ENCODE results near the gene LILRB4. TPM values are rescaled to one million over a fixed set of nuclear protein-coding genes. Genes with fewer than 3 reads are reported as not detected.
A peak's percentile ranks its signal among the peaks of the same experiment; 100 is the strongest.
"Not testable (repeated sequence)": the region's sequence is repeated elsewhere in the genome, so short reads cannot be mapped to it uniquely, and the experiment has no call there.

Gene LILRB4
- total RNA-seq, 2 donors from 2014 or later, result 0.47 to 1.9 TPM

DNA sequence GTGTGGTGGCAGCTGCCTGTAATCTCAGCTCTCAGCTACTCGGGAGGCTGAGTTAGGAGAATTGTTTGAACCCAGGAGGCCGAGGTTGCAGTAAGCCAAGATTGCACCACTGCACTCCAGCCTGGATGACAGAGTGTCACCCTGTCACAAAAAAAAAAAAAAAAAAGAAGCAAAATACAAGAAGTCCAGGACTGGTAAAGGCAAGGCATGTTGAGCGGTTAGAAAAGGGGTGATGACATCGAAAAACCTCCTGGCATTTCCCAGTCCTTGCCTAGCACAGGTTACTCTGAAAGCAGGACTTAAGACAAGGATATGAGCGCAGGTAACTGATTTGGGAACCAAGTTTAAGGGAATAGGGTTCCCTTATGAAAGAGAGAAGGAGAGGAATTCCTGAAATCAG is 2.5 kb upstream of the LILRB4 start:
- Mint-ChIP-seq H3K36me3 (ENCODE audit: low read depth) (no peaks in the 10 kb centered on the region), H3K27ac (no peak overlapping the region), H3K4me1 (no peaks in the 10 kb centered on the region), H3K4me3 (no peak overlapping the region), H3K27me3 (peaks cover 54% of the 10 kb centered on the region)
- DNase-seq (no peak), ATAC-seq (no peak)
- H3K9me3 ChIP-seq (ENCODE audit: control insufficient read depth, low read length, poor library complexity, severe bottlenecking), result no peaks in the 10 kb centered on the region

DNA sequence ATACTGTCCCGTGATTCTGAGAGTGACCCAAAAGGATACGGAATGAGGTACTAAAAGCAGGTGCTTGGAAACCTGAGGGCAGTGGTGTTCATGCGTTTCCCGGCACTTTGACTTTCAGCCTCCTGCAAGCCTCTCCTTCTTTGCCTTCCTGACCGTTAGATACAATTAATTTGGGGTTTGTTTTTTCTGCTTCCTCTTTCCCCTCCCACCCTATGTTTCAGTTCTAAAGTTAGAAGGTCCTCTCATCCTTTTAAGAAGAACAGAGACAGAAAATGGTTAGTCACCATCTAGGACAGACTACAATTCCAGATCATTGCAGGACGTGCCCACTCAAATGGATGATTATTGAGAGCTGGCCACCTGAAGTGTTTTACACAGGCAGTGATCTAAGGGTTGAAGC is 1.8 kb upstream of the LILRB4 start:
- Mint-ChIP-seq H3K27ac (no peak overlapping the region), H3K4me3 (no peak overlapping the region), H3K4me1 (no peaks in the 10 kb centered on the region), H3K36me3 (ENCODE audit: low read depth) (no peaks in the 10 kb centered on the region), H3K27me3 (peaks cover 52% of the 10 kb centered on the region)
- DNase-seq (no peak), ATAC-seq (no peak)
- no peaks in the 10 kb centered on the region for H3K9me3 ChIP-seq (ENCODE audit: control insufficient read depth, low read length, poor library complexity, severe bottlenecking)

DNA sequence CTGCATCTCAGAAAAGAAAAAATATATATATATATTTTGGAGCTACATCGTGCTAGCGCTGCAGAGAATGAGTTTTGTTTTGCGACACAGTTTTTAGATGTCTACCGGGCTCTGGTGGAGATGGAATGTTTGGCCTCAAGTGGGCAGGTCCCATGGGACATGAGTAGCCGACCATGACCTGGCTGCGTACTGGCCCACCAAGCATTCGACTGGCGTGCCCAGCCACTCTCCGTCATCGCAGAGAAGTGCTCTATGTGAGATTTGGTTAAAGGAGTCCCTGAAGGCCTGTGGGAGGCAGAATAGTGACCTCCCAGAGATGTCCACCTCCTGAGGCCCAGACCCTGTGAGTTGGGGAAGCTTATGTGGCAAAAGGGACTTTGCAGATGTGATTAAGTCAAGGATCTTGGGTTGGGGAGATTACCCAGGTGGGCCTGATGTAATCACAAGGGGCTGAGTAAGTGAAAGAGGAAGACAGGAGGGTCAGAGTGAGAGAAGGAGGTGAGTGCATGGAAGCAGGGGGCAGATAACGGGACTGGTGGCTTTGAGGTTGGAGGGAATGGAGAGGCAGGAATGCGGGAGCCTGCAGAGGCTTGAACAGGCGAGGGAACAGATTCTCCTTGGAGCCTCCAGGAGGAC is 821 bp upstream of the LILRB4 start:
- H3K27ac Mint-ChIP-seq, result no peak overlapping the region
- no peaks in the 10 kb centered on the region for H3K9me3 ChIP-seq (ENCODE audit: control insufficient read depth, low read length, poor library complexity, severe bottlenecking)
- H3K4me3 Mint-ChIP-seq, result peak overlapping the region; percentile 2
- H3K27me3 Mint-ChIP-seq, result peaks cover 45% of the 10 kb centered on the region
- H3K36me3 Mint-ChIP-seq (ENCODE audit: low read depth), result no peaks in the 10 kb centered on the region
- H3K4me1 Mint-ChIP-seq, result no peaks in the 10 kb centered on the region
- DNase-seq (no peak), ATAC-seq (no peak)

DNA sequence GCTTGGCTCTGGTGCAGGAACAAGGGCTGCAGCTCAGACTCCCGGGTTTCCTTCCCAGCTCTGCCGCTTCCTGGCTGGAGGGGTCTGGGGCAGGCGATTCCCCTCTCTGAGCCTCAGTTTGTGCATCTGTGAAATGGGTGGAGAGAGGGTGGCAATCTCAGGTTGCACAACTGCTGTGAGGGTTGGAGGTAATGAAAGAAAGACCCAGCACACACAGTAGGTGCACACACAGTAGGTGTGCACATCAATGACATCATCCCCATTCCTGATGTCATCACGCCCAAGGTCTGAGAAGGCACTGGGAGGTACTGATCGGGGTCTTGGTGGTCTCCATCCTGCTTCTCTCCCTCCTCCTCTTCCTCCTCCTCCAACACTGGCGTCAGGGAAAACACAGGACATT is 2.7 kb downstream of the LILRB4 start:
- Mint-ChIP-seq H3K4me3 (no peak overlapping the region), H3K4me1 (no peaks in the 10 kb centered on the region), H3K27me3 (peaks cover 18% of the 10 kb centered on the region), H3K27ac (no peak overlapping the region), H3K36me3 (ENCODE audit: low read depth) (no peaks in the 10 kb centered on the region)
- no peaks in the 10 kb centered on the region for H3K9me3 ChIP-seq (ENCODE audit: control insufficient read depth, low read length, poor library complexity, severe bottlenecking)
- DNase-seq, result no peak
- ATAC-seq, result no peak

DNA sequence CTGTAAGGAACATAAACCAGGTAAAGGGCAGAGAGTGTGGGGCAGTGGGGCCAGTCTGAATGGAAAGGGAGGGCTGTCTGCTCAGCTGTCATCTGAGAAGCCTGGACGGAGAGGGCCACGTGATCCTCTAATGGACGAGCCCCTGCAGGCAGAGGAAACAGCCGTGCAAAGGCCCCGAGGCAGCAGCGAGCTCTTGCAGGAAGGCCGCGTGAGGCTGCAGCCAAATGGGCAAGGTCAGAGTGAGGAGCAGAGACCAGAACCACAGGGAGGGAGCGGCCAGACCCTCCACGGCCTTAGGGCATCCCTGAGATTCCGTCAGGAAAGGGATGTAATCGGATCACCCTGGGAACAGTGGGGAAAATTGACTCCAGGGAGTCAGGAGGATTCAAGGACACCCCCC is 4.4 kb downstream of the LILRB4 start:
- Mint-ChIP-seq H3K27ac (no peak overlapping the region), H3K27me3 (peaks cover 16% of the 10 kb centered on the region), H3K36me3 (ENCODE audit: low read depth) (no peaks in the 10 kb centered on the region), H3K4me1 (no peaks in the 10 kb centered on the region), H3K4me3 (no peak overlapping the region)
- DNase-seq (no peak), ATAC-seq (no peak)
- no peaks in the 10 kb centered on the region for H3K9me3 ChIP-seq (ENCODE audit: control insufficient read depth, low read length, poor library complexity, severe bottlenecking)

DNA sequence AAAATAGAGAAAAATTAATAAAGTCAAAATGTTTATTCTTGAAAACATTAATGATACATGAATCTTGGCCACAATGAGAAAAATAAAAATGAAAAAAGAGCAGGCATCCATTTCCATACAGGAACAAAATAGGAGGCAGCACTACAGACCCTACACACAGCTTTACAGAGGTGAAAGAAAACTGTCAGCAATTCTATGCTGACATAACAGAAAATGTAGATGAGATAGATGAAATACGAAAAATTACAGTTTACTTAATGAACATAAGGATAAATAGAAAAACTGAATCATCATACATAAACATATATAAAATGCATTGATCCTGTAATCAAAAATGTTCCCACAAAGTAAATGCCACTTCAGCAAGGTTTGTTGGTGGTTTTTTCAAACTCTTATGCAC is 5.6 kb downstream of the LILRB4 start:
- H3K36me3 Mint-ChIP-seq (ENCODE audit: low read depth), result no peaks in the 10 kb centered on the region
- ATAC-seq (no peak), DNase-seq (no peak)
- H3K27me3 Mint-ChIP-seq, result peaks cover 13% of the 10 kb centered on the region
- H3K9me3 ChIP-seq (ENCODE audit: control insufficient read depth, low read length, poor library complexity, severe bottlenecking), result no peaks in the 10 kb centered on the region
- no peaks in the 10 kb centered on the region for H3K4me1 Mint-ChIP-seq
- H3K4me3 Mint-ChIP-seq, result no peak overlapping the region
- H3K27ac Mint-ChIP-seq, result no peak overlapping the region

DNA sequence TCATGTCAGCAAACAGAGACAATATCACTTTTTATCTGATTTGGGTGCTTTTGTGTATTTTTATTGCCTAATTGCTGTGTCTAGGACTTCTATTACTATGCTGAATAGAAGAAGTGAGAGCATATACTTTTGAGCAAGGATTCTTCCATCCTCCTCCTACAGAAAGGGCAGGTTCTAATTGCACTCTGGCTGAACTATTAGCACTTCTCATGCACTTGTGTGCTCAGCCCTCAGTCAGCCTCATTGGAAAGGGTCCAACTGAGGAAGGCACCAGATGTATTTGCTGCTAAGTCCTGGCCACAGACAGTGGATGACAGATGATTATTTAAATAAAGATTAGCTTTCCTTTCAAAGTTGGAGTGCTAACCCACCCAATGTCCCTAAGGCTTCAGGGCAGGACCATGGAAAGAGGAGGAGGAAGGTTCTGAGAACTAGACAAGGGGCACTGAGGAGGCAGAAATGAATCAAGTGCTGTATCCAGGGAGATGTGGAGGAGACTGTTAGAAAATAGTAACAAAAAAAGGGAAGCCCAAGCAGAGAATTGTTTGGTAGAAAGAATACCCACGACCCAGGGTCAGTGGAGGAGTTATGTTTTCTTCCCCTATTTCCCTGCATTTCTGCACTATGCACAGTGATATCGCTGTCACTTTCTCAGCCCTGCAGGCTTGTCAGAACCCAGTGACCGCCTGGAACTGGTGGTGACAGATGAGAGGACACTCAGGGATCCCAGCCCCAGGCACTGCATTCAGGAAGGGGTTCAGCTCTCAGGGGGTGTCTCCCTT is 8.0 kb downstream of the LILRB4 start:
- ATAC-seq, result no peak
- H3K36me3 Mint-ChIP-seq (ENCODE audit: low read depth), result no peaks in the 10 kb centered on the region
- H3K4me3 Mint-ChIP-seq, result no peak overlapping the region
- peaks cover 10% of the 10 kb centered on the region for H3K27me3 Mint-ChIP-seq
- H3K4me1 Mint-ChIP-seq, result no peaks in the 10 kb centered on the region
- H3K27ac Mint-ChIP-seq, result no peak overlapping the region
- H3K9me3 ChIP-seq (ENCODE audit: control insufficient read depth, low read length, poor library complexity, severe bottlenecking), result no peaks in the 10 kb centered on the region
- DNase-seq, result no peak

DNA sequence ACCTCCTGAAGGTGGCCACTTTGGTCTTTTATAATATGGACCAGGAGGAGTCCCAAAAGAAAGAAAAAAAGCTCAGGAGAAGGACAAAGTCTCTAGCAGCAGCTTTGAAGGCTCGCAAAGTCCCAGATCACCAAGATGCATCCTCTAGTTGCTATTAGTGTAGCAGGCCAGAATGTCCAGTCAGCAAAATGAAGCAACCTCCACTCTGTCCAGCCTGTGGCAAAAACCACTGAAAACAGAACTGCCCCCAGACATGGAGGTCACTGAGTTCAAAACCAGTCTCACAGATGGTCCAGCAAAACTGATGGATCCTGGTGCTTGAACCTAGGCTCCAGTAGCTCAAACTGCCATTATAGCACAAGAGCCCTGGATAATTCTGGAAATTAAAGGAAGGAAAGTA is 10.4 kb downstream of the LILRB4 start:
- H3K27me3 Mint-ChIP-seq, result peaks cover 20% of the 10 kb centered on the region
- no peaks in the 10 kb centered on the region for H3K9me3 ChIP-seq (ENCODE audit: control insufficient read depth, low read length, poor library complexity, severe bottlenecking)
- ATAC-seq (no peak), DNase-seq (no peak)
- H3K4me1 Mint-ChIP-seq, result no peaks in the 10 kb centered on the region
- no peak overlapping the region for H3K4me3 Mint-ChIP-seq
- H3K36me3 Mint-ChIP-seq (ENCODE audit: low read depth), result no peaks in the 10 kb centered on the region
- H3K27ac Mint-ChIP-seq, result no peak overlapping the region

DNA sequence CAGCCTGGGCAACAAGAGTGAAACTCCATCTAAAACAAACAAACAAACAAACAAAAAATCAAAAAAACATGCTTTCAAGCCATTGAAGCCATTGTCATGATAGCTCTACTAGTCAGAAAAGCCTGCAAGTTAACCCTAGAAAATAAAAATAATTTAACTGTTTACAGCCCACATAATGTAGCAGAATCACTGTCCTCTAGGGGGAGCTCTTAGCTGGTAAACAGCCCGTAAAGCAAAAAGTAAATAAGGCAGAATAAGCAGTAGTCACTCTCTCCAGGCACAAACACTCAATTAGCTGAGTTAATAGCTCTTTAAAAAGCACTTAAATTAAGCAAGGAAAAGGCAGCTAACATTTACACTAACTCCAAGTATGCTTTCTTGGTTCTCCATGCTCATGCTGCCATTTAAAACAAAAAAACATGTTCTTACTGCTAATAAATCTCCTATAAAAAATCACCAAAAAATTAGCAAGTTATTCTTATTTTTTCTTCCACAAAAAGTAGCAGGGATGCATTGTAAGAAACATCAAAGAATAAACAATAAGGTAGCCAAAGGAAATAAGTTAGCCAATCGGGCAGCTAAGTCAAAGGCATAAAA is 11.3 kb downstream of the LILRB4 start:
- DNase-seq, result no peak
- H3K4me3 Mint-ChIP-seq, result no peak overlapping the region
- no peaks in the 10 kb centered on the region for H3K36me3 Mint-ChIP-seq (ENCODE audit: low read depth)
- no peaks in the 10 kb centered on the region for H3K9me3 ChIP-seq (ENCODE audit: control insufficient read depth, low read length, poor library complexity, severe bottlenecking)
- no peak for ATAC-seq
- no peaks in the 10 kb centered on the region for H3K4me1 Mint-ChIP-seq
- H3K27me3 Mint-ChIP-seq, result peaks cover 23% of the 10 kb centered on the region
- no peak overlapping the region for H3K27ac Mint-ChIP-seq

DNA sequence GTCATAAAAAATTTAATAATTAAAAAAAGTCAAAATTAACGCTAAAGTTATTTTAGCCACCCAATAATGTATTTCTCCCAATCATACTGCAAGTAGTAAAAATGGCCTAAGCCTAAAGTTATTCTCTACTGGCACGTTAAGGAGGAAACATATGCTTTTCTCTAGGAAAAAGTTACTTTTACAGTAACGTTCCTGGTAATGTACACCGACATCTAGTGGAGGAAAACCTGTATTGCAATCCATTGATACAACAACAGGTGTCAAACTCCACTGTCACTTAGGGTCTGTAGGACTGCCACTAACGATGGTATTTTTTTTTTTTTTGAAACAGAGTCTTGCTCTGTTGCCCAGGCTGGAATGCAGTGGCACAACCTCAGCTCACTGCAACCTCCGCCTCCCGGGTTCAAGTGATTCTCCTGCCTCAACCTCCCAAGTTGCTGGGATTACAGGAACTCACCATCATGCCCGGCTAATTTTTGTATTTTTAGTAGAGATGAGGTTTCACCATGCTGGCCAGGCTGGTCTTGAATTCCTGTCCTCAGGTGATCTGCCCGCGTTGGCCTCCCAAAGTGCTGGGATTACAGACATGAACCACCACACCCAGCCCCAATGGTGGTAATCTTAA is 13.5 kb downstream of the LILRB4 start:
- not testable (repeated sequence) for H3K4me3 Mint-ChIP-seq, H3K27ac Mint-ChIP-seq, DNase-seq

DNA sequence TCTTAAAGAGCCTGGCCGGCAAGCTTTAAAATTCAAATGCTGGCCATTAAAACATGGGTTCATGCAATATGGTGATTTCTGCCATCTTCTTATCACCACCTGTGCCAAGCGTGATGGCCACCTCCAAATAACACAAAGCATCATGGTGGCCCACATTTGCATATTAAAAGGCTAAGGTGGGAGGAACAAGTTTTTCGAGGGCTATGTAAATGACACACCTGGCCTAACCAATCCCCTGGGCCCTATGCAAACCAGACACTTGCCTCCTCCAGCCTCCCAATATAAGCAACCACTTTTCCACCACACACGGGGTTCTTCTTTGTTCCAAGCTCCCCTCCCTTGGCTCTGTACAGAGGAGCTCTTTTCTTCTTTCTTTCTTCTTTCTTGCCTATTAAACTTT is 14.4 kb downstream of the LILRB4 start:
- DNase-seq, result no peak
- Mint-ChIP-seq H3K27me3 (peaks cover 27% of the 10 kb centered on the region), H3K4me3 (no peak overlapping the region), H3K27ac (no peak overlapping the region), H3K36me3 (ENCODE audit: low read depth) (no peaks in the 10 kb centered on the region), H3K4me1 (no peaks in the 10 kb centered on the region)
- no peak for ATAC-seq
- H3K9me3 ChIP-seq (ENCODE audit: control insufficient read depth, low read length, poor library complexity, severe bottlenecking), result no peaks in the 10 kb centered on the region

More for the DNA sequence above, 13.5 kb downstream of the LILRB4 start:
- not testable (repeated sequence) for ATAC-seq; H3K36me3 Mint-ChIP-seq (ENCODE audit: low read depth); H3K4me1 Mint-ChIP-seq; H3K9me3 ChIP-seq (ENCODE audit: control insufficient read depth, low read length, poor library complexity, severe bottlenecking)
- peaks cover 24% of the 10 kb centered on the region for H3K27me3 Mint-ChIP-seq

DNA sequence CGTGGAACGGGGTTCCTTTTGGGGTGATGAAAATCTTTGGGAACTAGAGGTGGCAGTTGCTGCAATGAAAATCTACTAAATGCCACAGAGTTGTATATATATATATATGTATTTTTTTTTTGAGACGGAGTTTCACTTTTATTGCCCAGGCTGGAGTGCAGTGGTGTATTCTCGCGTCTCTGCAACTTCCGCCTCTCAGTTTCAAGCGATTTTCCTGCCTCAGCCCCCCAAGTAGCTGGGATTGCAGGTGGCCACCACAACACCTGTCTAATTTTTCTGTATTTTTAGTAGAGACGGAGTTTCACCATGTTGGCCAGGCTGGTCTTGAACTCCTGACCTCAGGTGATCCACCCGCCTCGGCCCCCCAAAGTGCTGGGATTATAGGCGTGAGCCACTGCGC is 18.8 kb downstream of the LILRB4 start:
- H3K27me3 Mint-ChIP-seq, result peaks cover 33% of the 10 kb centered on the region
- not testable (repeated sequence) for H3K4me1 Mint-ChIP-seq; H3K9me3 ChIP-seq (ENCODE audit: control insufficient read depth, low read length, poor library complexity, severe bottlenecking); H3K36me3 Mint-ChIP-seq (ENCODE audit: low read depth); ATAC-seq; H3K27ac Mint-ChIP-seq; H3K4me3 Mint-ChIP-seq; DNase-seq

DNA sequence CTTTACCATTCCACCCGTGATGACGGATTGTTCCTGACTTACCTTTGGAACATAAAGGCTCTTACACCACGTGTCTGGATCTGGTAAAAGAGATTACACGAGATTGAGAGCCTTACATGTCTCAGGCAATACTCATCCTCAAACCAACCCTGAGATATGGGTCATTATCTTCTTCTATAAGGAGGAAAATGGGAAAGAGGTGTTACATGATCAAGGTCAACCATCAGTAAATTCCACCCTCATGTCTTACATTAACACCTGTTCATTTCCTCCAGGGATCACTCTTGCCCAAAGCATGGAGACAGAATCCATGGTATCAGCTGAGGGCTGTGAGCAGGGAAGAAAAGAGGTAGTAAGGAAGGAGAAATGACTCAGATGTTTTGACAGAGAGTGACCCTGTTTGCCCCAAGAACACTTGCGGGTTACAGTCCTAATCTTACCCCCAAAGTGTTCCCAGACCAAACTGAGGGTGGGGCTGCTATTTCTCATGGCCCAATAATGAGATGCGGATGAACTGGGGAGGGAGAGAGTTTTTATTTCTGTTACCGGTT is 19.6 kb downstream of the LILRB4 start:
- no peak for DNase-seq
- Mint-ChIP-seq H3K4me3 (no peak overlapping the region), H3K36me3 (ENCODE audit: low read depth) (no peaks in the 10 kb centered on the region), H3K27me3 (peaks cover 37% of the 10 kb centered on the region), H3K27ac (no peak overlapping the region), H3K4me1 (no peaks in the 10 kb centered on the region)
- ATAC-seq, result no peak
- H3K9me3 ChIP-seq (ENCODE audit: control insufficient read depth, low read length, poor library complexity, severe bottlenecking), result no peaks in the 10 kb centered on the region
